Measurements from ENCODE around the gene KIAA0586.
"Not testable (repeated sequence)": the region's sequence is repeated elsewhere in the genome, so short reads cannot be mapped to it uniquely, and the experiment has no call there.

Gene KIAA0586

GRCh38 chr14:58477653-58478052 is 50.1 kb downstream of the KIAA0586 start:
- no peak overlapping the region for H3K4me3 ChIP-seq (ENCODE audit: control insufficient read depth, low read depth, low read length)
- no peak for DNase-seq (ENCODE audit: low read depth)
- no peak for TF ChIP-seq CTCF (conservative IDR thresholded peaks at IDR 0.05; ENCODE audit: control insufficient read depth, insufficient read depth, low read depth, low read length)

DNA sequence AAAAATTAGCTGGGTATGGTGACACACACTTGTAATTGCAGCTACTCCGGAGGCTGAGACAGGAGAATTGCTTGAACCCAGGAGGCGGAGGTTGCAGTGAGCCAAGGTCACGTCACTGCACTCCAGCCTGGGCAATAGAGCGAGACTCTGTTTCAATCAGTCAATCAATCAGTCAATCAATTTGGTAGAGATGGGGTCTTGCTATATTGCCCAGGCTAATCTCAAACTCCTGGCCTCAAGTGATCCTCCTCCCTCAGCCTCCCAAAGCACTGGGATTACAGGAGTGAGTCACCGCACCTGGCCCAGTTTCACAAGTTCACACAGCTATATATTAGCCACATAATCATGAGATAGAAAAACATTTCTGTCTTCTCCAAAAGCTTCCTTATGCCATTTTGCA is 50.8 kb downstream of the KIAA0586 start:
- not testable (repeated sequence) for DNase-seq (ENCODE audit: low read depth); H3K4me3 ChIP-seq (ENCODE audit: control insufficient read depth, low read depth, low read length)

DNA sequence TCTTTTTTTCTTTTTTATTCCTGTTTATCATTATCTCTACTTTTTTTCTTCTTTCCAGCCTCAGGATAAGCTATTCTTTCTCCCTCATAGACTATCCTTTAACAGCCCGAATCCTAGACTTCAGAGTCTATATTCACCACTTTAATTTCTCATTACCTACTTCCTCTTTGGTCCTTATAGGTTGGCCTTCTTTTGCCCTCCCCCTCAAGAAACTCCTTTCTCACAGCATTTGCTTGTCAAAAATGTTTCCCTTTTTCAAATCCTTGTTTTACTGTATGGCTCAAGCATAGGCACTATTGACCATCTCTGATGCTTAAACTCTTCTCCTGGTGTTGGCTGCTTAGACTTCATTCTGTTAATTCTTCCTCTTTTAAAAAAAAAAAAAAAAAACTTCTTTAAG is 52.5 kb downstream of the KIAA0586 start:
- no peak for DNase-seq (ENCODE audit: low read depth)
- H3K4me3 ChIP-seq (ENCODE audit: control insufficient read depth, low read depth, low read length): no peak overlapping the region
- no peak for TF ChIP-seq CTCF (conservative IDR thresholded peaks at IDR 0.05; ENCODE audit: control insufficient read depth, insufficient read depth, low read depth, low read length)

DNA sequence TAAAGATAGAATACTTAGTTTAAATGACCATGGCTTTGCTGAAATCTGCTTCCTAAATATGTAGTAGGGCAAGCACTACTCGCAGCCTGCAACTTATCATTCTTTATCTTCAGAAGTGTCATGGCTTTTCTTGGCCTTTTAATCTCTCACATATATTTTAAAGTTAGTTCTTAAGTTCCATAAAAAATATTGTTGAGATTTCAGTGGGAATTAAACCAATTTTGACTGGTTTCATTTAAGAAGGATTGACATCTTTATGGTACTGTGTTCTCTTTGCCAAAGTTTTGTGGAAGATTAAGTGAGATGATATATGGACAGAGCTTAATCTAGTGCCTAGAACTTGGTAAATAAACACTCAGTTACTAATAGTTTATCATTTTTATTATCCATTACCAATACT is 56.7 kb downstream of the KIAA0586 start:
- TF ChIP-seq CTCF (conservative IDR thresholded peaks at IDR 0.05; ENCODE audit: control insufficient read depth, insufficient read depth, low read depth, low read length): no peak
- DNase-seq (ENCODE audit: low read depth): no peak
- no peak overlapping the region for H3K4me3 ChIP-seq (ENCODE audit: control insufficient read depth, low read depth, low read length)

DNA sequence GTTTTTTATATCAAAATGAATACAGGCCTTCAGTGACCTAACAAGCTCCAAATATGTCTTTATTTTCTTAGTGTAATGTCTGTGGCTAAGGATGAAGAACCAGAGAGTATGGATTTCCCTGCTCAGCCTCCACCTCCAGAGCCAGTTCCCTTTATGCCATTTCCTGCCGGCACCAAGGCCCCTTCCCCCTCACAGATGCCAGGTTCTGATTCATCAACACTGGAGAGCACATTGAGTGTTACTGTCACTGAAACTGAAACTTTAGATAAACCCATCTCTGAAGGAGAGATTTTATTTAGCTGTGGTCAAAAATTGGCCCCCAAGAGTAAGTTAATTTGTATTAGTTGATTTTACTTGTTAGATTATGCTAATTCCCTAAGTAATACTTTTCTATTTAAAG is 61.0 kb downstream of the KIAA0586 start:
- no peak overlapping the region for H3K4me3 ChIP-seq (ENCODE audit: control insufficient read depth, low read depth, low read length)
- DNase-seq (ENCODE audit: low read depth): peak; percentile 48
- no peak for TF ChIP-seq CTCF (conservative IDR thresholded peaks at IDR 0.05; ENCODE audit: control insufficient read depth, insufficient read depth, low read depth, low read length)

- DNase-seq (ENCODE audit: low read depth): peak; percentile 7
- no peak overlapping the region for H3K4me3 ChIP-seq (ENCODE audit: control insufficient read depth, low read depth, low read length)
- TF ChIP-seq CTCF (conservative IDR thresholded peaks at IDR 0.05; ENCODE audit: control insufficient read depth, insufficient read depth, low read depth, low read length): no peak
Measured at GRCh38 chr14:58491593-58491992, 64.1 kb downstream of the KIAA0586 start.

DNA sequence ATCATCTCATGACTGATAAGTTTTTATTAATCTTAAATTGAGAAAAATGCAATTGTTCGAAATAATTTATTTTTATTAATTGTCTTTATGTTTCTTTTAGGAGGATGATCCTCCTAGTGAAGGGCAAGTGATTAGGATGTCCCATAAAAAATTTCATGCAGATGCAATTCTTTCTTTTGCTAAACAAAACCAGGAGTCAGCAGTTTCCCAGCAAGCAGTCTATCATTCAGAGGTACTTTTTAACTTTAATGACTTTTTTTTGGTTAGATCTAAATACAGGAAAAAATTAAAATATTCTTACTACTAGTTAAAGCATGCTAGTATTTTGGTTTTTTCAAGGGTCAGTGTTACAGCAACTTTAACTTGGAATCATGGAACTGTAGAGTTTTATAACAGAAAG is 64.5 kb downstream of the KIAA0586 start:
- DNase-seq (ENCODE audit: low read depth): no peak
- no peak overlapping the region for H3K4me3 ChIP-seq (ENCODE audit: control insufficient read depth, low read depth, low read length)
- no peak for TF ChIP-seq CTCF (conservative IDR thresholded peaks at IDR 0.05; ENCODE audit: control insufficient read depth, insufficient read depth, low read depth, low read length)
